Body of pancreas (tissue), 4 donors: ENCODE results near the gene SCUBE1.

Source experiments
- POLR2A ChIP-seq, 3 donors: fragments of 450-650 bp; IDR thresholded peaks; one replicate each; pipeline ENCODE4 v1.6.1; 2016; ENCODE audit warnings: antibody characterized with exemption in 3 of 3, mild to moderate bottlenecking in 2 of 3
- TF ChIP-seq, protein P1 (sequence below), 7 experiments: fragments of 450-650 bp in 4 of 7; fragments of 200-600 bp in 3 of 7; sonication (generic) in 3 of 7; IDR thresholded peaks; one replicate each; pipeline ENCODE4 v1.5.1; 2016 to 2019; ENCODE audit warnings: antibody characterized with exemption in 7 of 7

DNA sequence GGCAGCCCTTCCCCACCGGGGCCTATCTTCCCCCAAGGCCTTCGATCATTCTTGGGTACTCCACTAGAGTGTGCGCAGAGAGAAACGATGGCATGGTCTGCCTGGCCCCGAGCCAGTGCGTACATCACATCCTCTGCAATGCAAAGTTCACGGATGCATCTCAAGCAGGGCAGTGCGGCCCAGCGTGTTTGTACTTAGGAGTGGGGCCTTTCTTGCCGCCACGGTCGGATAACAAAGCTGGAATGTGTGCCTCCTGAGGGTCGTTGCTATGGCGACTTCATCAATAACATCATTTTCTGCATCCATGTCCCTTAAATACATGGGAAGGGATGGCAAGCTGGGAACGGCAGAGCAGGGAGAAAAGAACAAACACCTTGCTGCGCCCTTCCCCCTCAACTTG lies 73.9 kb downstream of the SCUBE1 start:
- TF ChIP-seq, protein P1, sequence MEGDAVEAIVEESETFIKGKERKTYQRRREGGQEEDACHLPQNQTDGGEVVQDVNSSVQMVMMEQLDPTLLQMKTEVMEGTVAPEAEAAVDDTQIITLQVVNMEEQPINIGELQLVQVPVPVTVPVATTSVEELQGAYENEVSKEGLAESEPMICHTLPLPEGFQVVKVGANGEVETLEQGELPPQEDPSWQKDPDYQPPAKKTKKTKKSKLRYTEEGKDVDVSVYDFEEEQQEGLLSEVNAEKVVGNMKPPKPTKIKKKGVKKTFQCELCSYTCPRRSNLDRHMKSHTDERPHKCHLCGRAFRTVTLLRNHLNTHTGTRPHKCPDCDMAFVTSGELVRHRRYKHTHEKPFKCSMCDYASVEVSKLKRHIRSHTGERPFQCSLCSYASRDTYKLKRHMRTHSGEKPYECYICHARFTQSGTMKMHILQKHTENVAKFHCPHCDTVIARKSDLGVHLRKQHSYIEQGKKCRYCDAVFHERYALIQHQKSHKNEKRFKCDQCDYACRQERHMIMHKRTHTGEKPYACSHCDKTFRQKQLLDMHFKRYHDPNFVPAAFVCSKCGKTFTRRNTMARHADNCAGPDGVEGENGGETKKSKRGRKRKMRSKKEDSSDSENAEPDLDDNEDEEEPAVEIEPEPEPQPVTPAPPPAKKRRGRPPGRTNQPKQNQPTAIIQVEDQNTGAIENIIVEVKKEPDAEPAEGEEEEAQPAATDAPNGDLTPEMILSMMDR (IDR thresholded peaks at IDR 0.05), result no peak
- no peak for TF ChIP-seq POLR2A (IDR thresholded peaks at IDR 0.05)
